Measurements from ENCODE around the gene TOR4A. TPM values are rescaled to one million over a fixed set of nuclear protein-coding genes. Genes with fewer than 3 reads are reported as not detected.

Gene TOR4A
- total and polyA plus RNA-seq, 2 experiments from 2014 or later, result 4.1 to 29.6 TPM

DNA sequence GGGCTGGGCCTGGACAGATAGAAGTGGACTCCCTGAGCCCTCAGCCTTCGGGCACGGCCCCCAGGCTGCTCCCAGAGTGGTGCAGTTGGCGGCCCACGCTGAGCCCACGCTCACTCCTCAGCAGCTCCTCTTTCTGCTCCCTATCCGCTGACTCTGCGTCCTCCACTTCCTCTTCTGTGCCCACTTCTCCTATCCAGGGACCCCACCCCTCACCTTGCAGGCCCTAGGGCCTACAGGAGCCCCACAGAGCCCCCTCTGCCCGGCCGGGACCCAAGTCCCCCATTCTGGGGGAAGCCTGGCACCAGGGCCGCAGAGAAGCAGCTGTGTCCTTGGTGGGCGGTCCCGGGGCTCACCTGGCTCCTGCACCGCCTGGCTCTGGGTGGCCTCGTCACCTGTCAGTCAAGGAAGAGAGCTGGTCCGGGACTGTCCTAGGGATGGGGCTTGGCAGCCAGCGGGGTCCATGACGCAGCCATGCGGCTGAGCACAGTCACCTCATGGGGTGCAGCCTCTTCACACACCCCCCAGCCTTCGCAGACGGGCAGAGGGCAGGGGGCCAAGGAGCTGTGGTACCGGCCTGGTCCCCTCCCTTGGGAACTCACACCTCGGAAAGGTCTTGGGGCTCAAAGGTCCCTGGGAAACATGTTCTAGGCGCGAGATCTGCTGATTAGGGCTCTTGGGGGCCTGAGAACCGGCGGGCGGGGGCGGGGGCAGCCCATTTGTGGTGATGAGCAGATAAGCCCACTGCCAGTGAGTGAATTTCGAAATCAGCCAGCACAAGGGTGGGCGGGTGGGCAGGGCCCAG lies 29.9 kb downstream of the TOR4A start:
- Histone ChIP-seq H3F3A (ENCODE audit: insufficient read depth) (no peaks in the 10 kb centered on the region), H4K20me1 (ENCODE audit: insufficient read depth) (no peaks in the 10 kb centered on the region), H3K9ac (no peak overlapping the region), H3K27me3 (replicated peaks; ENCODE audit: insufficient read depth) (no peaks in the 10 kb centered on the region; the same call in 1 of the 2 replicates), H3K27ac (no peak overlapping the region), H3K9me3 (ENCODE audit: low read depth) (no peaks in the 10 kb centered on the region), H3K79me2 (ENCODE audit: insufficient read depth) (no peaks in the 10 kb centered on the region), H3K4me2 (ENCODE audit: unreplicated experiment) (no peak overlapping the region), H3K36me3 (ENCODE audit: low read depth) (no peaks in the 10 kb centered on the region), H3K9me2 (ENCODE audit: insufficient read depth) (no peaks in the 10 kb centered on the region), H3K4me1 (ENCODE audit: insufficient read depth) (no peaks in the 10 kb centered on the region), H2AFZ (no peak overlapping the region), H3K4me3 (no peak overlapping the region)
- in situ Hi-C loops (cut with MboI), result no loop called here
- no peak for DNase-seq
- TF ChIP-seq EZH2 (IDR thresholded peaks at IDR 0.05; ENCODE audit: insufficient read depth, poor library complexity, severe bottlenecking) (no peak), EZH2phosphoT487 (IDR thresholded peaks at IDR 0.05; ENCODE audit: insufficient read depth, low read depth) (no peak)
- 46 to 52% methylated on average over 22 to 29 of the region's 30 CpGs for WGBS, 2 experiments (ENCODE audit: low coverage in 1 of 2, low lambda C conversion rate in 2 of 2, missing lambda C conversion rate in 2 of 2)

DNA sequence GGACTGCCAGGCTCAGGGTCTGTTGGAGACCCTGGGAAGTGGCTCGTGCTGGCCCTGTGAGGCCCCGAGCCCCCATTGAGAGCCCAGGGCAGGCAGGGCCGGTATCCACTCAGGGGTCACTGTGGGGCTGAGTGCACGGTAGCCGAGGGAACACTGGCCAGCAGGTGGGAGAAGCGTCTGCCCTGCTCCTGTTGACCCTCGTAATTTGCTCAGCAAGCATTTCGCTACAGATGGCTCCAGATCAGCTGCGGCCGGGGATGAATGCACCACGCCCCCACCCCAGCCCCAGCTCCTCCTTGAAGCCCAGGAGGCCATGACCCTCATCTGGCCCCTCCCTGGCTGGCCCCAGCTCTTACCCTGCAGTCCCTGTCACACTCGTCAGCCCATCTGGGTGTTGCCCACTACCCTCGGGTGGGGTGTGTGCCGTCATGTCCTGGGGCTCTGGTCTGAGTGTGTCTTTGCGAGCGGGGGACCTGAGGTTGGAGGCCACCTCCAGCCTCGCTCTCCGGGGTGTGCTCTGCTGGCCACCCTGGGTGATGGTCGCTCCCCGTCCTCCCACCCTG lies 30.6 kb downstream of the TOR4A start:
- no peak overlapping the region for H2AFZ ChIP-seq
- no peak overlapping the region for H3K4me3 ChIP-seq
- H3F3A ChIP-seq (ENCODE audit: insufficient read depth), result no peaks in the 10 kb centered on the region
- no peak overlapping the region for H3K9ac ChIP-seq
- H3K79me2 ChIP-seq (ENCODE audit: insufficient read depth), result no peaks in the 10 kb centered on the region
- no peaks in the 10 kb centered on the region for H4K20me1 ChIP-seq (ENCODE audit: insufficient read depth)
- H3K4me1 ChIP-seq (ENCODE audit: insufficient read depth), result no peaks in the 10 kb centered on the region
- no peaks in the 10 kb centered on the region for H3K36me3 ChIP-seq (ENCODE audit: low read depth)
- in situ Hi-C loops (cut with MboI), result no loop called here
- no peak for TF ChIP-seq EZH2 (IDR thresholded peaks at IDR 0.05; ENCODE audit: insufficient read depth, poor library complexity, severe bottlenecking)
- no peaks in the 10 kb centered on the region for H3K9me2 ChIP-seq (ENCODE audit: insufficient read depth)
- H3K9me3 ChIP-seq (ENCODE audit: low read depth), result no peaks in the 10 kb centered on the region
- no peak for DNase-seq
- H3K27ac ChIP-seq, result no peak overlapping the region
- H3K27me3 ChIP-seq (replicated peaks; ENCODE audit: insufficient read depth), result no peaks in the 10 kb centered on the region; the same call in 1 of the 2 replicates
- no peak overlapping the region for H3K4me2 ChIP-seq (ENCODE audit: unreplicated experiment)
- 35 to 37% methylated on average over 15 to 19 of the region's 20 CpGs for WGBS, 2 experiments (ENCODE audit: low coverage in 1 of 2, low lambda C conversion rate in 2 of 2, missing lambda C conversion rate in 2 of 2)

DNA sequence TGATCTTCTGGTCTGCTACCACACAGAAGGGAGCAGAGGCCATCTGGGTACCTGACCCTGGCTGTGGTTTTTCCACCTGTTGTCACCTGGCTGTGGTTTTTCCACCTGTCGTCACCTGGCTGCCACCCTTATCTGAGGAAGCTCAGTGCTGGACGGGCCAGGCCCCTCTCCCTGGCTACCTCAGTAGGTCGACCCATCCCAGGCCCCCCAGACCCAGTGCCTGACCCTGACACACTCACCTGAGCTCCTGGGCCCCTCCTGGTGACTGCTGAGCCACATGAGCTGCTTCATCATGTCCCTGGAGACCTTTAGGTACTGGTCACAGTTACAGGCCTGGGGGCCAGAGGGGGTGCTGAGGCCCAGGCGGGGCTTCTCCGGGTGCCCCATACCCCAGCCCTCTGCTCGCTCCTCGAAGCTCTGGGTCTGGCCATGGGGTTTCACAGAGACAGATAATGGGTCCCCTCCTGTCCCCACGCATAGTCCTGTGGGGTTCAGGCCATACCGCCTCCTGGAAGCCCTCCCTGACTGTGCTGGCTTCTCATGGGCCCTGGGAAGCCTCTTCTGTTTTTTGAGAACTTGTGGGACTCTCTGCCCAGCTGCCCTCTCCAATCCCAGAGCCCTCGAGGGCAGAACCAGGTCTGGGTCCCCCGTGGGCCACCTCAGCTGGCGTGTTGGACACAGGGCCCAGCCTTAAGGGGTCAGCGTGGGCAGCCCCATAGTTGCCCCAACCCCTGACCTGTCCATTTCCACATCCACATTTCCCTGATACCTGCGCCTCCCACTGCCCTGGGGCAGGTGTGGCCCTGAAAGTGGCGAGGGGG lies 32.1 kb downstream of the TOR4A start:
- 57 to 60% methylated on average over 15 of the region's 15 CpGs for WGBS, 2 experiments (ENCODE audit: low coverage in 1 of 2, low lambda C conversion rate in 2 of 2, missing lambda C conversion rate in 2 of 2)
- H3K79me2 ChIP-seq (ENCODE audit: insufficient read depth), result no peaks in the 10 kb centered on the region
- in situ Hi-C loops (cut with MboI), result no loop called here
- no peaks in the 10 kb centered on the region; the same call in 1 of the 2 replicates for H3K27me3 ChIP-seq (replicated peaks; ENCODE audit: insufficient read depth)
- no peaks in the 10 kb centered on the region for H4K20me1 ChIP-seq (ENCODE audit: insufficient read depth)
- no peaks in the 10 kb centered on the region for H3K9me2 ChIP-seq (ENCODE audit: insufficient read depth)
- no peaks in the 10 kb centered on the region for H3K36me3 ChIP-seq (ENCODE audit: low read depth)
- no peak for TF ChIP-seq EZH2 (IDR thresholded peaks at IDR 0.05; ENCODE audit: insufficient read depth, poor library complexity, severe bottlenecking)
- TF ChIP-seq EZH2phosphoT487 (IDR thresholded peaks at IDR 0.05; ENCODE audit: insufficient read depth, low read depth), result no peak
- H3K9ac ChIP-seq, result no peak overlapping the region
- H3K4me1 ChIP-seq (ENCODE audit: insufficient read depth), result no peaks in the 10 kb centered on the region
- H3K9me3 ChIP-seq (ENCODE audit: low read depth), result no peaks in the 10 kb centered on the region
- no peak overlapping the region for H3K4me2 ChIP-seq (ENCODE audit: unreplicated experiment)
- no peak overlapping the region for H3K27ac ChIP-seq
- no peak overlapping the region for H2AFZ ChIP-seq
- no peaks in the 10 kb centered on the region for H3F3A ChIP-seq (ENCODE audit: insufficient read depth)
- DNase-seq, result no peak
- no peak overlapping the region for H3K4me3 ChIP-seq

DNA sequence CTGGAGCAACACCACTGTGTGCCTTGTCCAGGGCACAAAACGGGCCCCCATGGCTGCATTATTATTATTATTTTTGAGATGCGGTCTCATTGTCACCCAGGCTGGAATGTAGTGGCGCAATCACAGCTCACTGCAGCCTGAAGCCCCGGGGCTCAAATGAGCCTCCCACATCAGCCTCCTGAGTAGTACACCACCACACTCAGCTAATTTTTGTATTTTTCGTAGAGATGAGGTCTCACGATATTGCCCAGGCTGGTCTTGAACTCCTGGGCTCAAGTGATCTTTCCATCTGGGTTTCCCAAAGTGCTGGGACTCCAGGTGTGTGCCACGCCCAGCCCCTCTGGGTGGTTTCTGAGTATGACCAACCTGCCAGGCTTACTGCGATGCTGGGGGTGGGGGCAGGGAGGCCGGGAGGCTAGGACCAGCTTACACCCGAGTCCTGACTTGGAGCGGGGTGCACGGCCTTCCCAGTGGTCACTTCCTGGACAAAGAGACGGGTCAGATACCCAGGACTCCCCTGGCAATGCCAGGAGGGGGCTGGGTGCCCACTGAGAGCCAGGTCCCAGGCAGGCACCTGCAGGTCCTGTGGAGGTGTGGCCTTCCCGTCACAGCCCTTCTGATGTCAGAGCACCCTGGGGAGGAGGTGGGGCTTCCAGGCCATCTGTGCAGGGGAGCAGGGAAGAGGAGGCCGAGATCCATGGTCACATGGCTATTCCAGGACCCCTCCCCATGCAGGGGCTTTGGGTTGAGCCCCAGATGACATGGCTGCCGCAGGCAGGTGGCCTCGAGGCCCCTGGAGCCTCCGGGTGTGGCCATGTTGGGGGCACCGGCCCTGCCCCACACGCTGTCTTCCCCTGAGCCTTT lies 32.9 kb downstream of the TOR4A start:
- DNase-seq, result no peak
- in situ Hi-C loops (cut with MboI), result no loop called here
- no peaks in the 10 kb centered on the region for H3K9me2 ChIP-seq (ENCODE audit: insufficient read depth)

More for the DNA sequence above, 32.9 kb downstream of the TOR4A start:
- no peaks in the 10 kb centered on the region; the same call in 1 of the 2 replicates for H3K27me3 ChIP-seq (replicated peaks; ENCODE audit: insufficient read depth)
- no peak overlapping the region for H3K4me2 ChIP-seq (ENCODE audit: unreplicated experiment)
- H3K4me1 ChIP-seq (ENCODE audit: insufficient read depth), result no peaks in the 10 kb centered on the region
- 53 to 55% methylated on average over 20 of the region's 20 CpGs for WGBS, 2 experiments (ENCODE audit: low coverage in 1 of 2, low lambda C conversion rate in 2 of 2, missing lambda C conversion rate in 2 of 2)
- H3K36me3 ChIP-seq (ENCODE audit: low read depth), result no peaks in the 10 kb centered on the region
- H3K9me3 ChIP-seq (ENCODE audit: low read depth), result no peaks in the 10 kb centered on the region
- H3F3A ChIP-seq (ENCODE audit: insufficient read depth), result no peaks in the 10 kb centered on the region
- no peak overlapping the region for H3K4me3 ChIP-seq
- H3K9ac ChIP-seq, result no peak overlapping the region
- no peak overlapping the region for H2AFZ ChIP-seq
- H4K20me1 ChIP-seq (ENCODE audit: insufficient read depth), result no peaks in the 10 kb centered on the region
- TF ChIP-seq EZH2 (IDR thresholded peaks at IDR 0.05; ENCODE audit: insufficient read depth, poor library complexity, severe bottlenecking), result no peak
- TF ChIP-seq EZH2phosphoT487 (IDR thresholded peaks at IDR 0.05; ENCODE audit: insufficient read depth, low read depth), result no peak
- H3K27ac ChIP-seq, result no peak overlapping the region
- H3K79me2 ChIP-seq (ENCODE audit: insufficient read depth), result no peaks in the 10 kb centered on the region
